GM18858 (cell line): Measurements from ENCODE around the gene TMCO4.

Experiments
- ATAC-seq: cut with Tn5 transposase; IDR thresholded peaks from one replicate; pipeline ENCODE4 v1.9.1; 2021; ENCODE audit not compliant: unreplicated experiment

Gene TMCO4

GRCh38 chr1:19661721-19662228 is 137.9 kb downstream of the TMCO4 start:
- ATAC-seq, result no peak

- ATAC-seq, result no peak
Observed at GRCh38 chr1:19658186-19658585, 141.5 kb downstream of the TMCO4 start.

- ATAC-seq, result no peak
Observed at GRCh38 chr1:19657511-19657910, 142.2 kb downstream of the TMCO4 start.

- ATAC-seq, result no peak
Observed at GRCh38 chr1:19656780-19657466, 142.8 kb downstream of the TMCO4 start.

DNA sequence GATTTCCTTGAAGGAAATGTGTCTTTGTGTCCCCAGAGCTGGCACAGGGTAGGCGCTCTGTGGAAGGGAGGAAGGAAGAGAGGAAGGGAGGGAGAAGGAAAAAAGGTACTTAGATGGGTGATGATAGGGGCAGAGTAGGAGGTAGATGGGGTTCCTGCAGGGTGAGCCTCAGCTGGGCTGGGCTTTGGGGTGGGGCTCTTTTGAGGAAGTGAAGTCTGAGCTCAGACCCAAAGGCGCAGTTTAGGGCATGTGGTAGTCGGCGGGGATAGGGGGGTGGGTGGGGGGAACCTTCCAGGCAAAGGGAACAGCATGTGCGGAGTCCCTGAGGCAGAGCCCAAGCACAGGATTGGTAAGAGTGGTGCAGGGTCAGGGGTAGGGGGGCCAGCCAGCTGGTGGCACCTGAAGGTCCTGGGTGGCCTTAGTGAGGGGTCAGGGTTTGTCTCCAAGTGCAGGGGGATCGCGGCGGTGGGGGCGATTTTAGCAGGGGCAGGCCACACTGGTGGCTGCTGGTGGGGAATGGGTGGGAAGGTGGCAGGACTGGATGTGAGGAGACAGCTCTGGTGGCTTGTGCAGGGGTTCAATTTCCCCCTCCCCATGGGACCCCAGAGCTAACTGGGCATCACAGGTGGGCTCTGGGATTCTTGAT is 143.5 kb downstream of the TMCO4 start:
- no peak for ATAC-seq

DNA sequence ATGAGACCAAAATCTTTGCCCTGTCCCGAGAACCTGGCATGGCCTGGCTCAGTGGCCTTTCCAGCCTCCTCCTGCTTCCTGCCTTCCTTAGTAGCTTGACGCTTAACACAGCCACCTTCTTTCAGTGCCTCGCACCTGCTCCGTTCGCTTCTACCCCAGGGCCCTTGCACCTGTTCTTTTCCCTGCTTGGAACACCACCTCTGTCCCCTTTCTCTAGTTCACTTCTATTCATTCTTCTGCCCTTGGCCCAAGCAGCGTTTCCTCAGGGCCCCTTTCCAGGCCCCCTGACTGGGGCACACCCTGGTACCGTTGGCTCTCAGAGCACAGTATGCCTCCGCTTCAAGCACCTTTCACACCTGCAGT is 144.0 kb downstream of the TMCO4 start:
- no peak for ATAC-seq

DNA sequence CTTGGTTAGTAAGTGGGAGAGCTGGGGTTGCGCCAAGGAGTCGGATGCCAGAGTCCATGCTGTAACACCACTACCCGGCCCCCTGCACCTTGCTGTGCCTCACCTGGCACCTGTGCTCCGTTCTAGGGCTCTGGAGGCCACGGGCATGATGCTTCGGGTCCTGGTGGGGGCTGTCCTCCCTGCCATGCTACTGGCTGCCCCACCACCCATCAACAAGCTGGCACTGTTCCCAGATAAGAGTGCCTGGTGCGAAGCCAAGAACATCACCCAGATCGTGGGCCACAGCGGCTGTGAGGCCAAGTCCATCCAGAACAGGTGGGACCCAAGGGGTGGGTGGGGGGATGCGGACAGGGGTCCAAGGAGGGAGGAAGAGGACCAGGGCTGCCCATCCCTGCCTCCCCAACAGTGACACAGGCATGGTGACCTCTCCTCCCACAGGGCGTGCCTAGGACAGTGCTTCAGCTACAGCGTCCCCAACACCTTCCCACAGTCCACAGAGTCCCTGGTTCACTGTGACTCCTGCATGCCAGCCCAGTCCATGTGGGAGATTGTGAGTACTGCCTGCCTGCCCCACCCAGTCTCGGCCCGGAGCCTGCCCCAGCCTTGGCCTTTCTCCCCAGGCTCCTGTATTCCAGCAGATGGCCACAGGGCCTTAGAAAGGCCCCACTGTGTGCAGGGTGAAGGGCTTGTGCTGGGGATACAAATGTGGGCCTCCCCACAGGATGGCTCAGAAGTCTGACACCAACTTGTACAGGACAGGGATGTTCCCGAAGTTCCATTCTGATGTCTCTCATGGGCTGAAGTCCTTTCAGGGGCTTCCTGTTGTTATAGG is 144.6 kb downstream of the TMCO4 start:
- ATAC-seq, result no peak

- no peak for ATAC-seq
Observed at GRCh38 chr1:19654386-19654785, 145.3 kb downstream of the TMCO4 start.

GRCh38 chr1:19651141-19651737 is 148.5 kb downstream of the TMCO4 start:
- ATAC-seq, result no peak

DNA sequence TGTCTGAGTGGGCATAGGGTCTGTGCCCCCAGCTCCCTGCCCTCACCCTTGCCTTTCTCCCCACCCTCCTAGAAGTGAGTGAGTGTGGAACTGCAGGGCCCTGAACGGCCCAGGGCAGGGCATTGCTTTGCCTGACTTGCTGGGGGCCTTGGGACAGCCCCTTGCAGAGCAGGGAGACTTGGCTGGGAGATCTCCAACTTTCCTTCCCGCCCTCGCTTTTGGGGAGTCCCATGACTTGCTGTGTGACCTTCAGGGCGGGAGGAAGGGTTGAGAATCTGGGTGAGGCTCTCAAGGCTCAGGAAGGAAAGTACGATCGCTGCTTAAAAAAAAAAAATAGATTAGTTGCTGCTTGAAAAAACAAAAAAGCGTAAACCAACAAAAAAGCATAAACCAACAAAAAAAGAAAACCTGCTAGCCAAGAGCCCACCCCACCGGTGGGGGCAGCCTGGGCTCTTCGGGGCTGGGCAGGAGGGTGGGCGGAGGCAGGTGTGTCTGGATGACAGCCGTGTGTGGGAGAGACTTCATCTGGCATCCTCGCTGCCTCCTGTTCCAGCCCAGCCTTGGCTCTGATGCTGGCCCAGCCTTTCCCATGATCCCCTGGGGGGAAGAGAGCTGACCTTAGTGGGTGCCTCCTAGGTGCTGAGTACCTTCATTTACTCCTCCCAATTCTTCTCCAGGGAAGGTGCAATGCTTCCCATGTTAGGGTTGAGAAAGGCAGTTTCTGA is 149.1 kb downstream of the TMCO4 start:
- no peak for ATAC-seq

DNA sequence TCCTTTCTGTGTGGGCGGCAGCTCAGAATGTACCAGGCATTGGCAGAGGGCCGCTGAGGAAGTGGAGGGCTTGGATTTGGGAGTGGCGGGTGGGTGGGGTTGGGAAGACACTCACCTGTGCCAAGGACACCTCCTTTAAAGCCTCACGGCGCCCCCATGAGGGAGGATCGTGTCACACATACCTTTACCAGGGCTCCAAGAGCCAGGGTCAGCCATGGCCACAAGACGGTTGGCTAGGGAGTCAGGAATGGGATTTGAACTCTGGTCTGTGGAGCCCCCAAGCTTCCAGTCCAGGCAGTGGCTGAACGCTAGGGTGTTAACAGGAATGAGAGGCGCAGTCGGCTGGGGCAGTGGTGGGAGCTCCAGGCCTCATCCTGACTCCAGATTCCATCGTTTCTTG is 151.0 kb downstream of the TMCO4 start:
- no peak for ATAC-seq

- no peak for ATAC-seq
Observed at GRCh38 chr1:19648239-19648638, 151.5 kb downstream of the TMCO4 start.

DNA sequence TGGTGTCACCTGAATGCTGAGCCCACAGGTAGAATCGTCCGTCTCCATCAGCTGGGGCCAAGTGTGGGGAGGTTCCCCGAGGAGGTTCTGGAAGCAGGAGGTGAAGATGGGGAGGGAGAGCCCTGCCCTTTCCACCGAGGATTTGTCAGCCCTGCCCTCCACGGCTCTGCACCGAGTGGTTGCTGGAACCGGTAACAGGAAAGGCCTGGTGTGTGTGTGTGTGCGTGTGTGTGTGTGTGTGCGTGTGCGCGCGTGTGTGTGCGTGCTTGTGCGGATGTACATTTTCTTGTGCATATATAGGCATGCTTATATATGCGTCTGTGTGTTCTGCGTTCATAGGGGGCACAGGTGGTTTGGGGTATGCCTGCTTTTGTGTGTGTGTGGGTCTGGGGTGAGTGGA is 152.1 kb downstream of the TMCO4 start:
- ATAC-seq, result no peak

GRCh38 chr1:19646377-19647319 is 153.1 kb downstream of the TMCO4 start:
- no peak for ATAC-seq

DNA sequence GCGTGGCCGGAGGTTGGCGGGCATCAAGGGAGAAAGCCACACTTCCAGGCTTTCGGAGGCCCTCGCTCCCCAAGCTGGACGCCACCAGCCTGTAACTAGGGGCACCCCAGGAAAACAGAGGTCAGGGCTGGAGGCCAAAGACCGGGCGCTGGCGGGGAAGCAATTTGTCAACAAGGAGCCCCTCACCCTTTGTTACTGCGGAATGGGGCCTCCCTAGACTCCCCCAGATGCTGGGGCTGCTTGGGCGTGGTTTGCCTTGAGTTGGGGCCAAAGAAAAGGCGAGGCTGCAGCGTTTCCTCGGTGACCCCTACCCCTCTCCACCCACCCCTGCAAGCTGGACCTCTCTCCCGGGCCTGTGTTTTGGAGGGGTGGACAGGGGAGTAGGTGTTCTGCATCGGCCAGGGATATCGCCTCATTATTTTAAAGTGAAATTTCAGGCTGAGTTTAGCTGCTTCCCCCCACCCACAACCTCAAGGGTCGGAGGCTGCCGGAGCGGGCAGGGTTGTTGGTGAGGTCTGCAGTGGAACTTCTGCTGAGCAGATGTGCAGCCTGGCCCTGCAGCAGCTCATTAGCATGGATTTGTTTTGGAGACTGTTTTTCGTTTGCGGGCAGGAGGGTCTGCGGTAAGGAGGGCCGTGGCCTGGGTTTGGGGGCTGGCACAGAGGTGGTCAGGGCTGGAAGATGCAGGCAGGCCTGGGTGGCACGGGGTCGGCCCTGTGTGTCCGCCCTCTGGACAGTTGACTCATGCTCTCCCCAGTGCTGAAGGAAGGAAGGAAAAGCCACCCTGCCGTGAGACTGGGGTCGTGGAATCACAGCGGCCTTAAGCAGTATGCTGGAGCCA is 154.1 kb downstream of the TMCO4 start:
- ATAC-seq, result no peak

DNA sequence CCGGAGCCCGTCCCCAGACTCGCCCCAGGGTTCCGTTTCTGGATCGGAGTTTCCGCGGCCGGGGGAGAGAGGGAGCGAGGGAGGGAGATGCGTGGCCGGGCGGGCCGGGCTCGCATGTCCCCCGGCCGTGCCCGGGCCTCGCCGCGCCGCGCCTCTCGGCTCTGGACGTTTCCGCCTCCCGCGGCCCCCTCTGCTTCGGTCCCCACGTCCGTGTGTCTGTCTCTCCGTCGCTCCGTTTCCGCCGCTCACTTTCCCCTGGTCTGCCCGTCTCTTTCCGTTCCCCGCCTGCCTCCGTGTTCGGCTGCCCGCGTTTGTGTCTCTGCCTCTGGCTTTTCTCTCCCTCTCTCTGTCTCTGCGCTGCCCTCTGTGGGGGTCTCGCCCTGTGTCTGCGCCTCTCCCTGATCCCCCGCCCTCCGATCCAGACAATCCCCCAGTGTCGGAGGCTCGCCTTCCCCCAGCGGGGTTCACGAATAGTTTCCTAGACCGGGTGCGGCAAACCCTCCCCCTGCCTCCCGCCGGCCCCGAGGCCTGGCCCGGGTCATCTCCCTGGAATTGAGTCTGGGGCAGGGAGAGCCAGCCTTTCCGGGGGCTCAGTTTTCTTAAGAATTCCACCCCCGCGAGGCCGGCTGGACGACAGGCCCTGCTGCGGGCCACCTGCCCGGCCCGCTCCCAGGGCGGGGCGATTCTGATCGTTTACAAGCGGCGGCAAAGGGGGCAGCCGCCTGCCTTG is 154.9 kb downstream of the TMCO4 start:
- ATAC-seq, result no peak

DNA sequence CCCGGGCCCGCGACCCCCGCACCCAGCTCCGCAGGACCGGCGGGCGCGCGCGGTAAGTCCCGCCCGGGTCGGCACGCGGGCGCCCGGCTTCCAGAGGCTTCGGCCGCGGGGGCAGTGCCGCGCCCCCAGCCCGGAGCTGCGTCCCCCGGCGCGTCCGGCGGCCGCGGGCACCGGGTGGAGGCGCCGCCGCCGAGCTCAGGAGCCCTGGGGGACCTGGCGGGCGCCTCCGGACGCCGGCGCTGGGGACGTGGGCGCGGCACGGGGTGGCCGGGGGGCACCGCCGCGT is 155.4 kb downstream of the TMCO4 start:
- ATAC-seq, result no peak

DNA sequence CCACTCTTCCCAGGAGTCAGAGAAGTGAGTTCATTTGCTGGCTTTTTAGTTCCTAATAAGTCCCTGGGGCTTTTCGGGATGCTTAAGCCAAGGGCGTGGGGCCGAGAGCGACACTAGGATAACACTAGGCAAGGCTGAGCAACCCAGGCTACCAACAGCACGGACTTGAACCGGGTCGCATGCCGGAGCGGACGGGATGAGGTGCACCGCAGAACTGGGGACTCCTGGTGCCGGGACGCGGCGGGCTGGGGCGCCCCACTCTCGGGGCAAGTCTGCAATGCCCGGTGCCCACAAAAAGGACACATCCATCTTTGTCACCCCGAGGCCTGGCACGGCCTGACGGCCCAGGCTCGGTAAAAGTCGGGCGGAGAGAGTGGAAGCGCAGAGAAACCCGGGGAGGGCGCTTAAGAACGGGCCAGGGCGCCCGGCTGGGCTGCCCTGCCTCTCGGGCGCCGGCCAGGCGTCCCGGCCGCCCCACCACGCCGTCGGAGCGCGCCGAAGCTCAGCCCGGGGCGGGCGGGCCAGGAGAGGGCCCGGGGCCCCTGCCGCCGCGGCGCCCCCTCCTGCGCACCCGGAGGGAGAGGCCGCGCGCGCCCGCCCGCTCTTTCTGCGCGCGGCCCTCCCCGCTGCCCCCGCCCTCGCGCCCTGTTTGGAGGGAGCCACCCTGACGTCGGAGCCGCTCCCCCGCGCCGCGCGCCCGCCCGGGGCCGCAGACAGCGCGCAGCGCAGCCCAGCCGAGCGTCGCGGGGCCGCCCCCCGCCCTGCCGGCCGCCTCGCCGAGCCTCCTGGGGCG is 155.9 kb downstream of the TMCO4 start, which contains the start of gene NBL1:
Gene NBL1, plus strand, starts transcription at position 710 of the 793 bp plus-strand sequence. CDS start 10,720 bp downstream, outside the sequence.
- no peak for ATAC-seq
